HG03159 (cell line): ENCODE measurements around the gene CDADC1.
"Not testable (repeated sequence)": the region's sequence is repeated elsewhere in the genome, so short reads cannot be mapped to it uniquely, and the experiment has no call there.

Experiments
- ATAC-seq: cut with Tn5 transposase; IDR thresholded peaks from one replicate; pipeline ENCODE4 v1.9.1; 2021; ENCODE audit warnings: mild to moderate bottlenecking, moderate library complexity; ENCODE audit not compliant: unreplicated experiment

CDADC1 gene

DNA sequence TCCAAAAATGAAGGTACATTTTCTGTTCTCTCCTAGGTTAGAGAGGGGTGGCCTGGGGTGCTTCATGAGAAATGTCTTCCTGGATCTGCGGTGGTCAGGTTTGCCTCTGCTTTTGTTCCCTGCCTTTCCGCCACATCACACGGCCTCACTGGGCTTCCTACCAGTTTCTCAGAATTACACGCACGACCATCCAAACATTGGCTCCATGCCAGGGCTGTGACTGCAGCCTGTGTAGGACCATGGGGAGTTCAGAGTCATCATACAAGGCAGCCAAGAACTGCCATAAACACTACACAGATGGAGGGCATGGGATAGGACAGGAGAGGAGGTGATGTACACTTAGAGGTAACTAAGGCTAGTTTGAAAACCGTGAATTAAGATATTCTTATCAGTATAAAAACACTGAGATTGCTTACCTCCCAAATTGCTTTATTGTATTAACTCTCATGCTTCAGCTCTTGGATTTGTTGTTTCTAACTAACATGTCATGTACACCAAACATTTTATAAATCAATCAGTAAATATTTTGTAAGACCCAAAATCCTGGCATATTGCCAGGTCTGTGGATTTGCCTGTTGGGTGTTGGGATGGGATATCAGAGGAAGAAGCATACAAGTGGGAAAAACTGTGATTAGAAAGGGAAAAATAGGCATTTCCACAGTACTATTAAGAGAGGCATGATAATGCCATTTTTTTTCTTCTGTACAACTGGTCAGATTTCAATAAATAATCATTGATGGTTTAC is 45.2 kb downstream of the CDADC1 start:
- no peak for ATAC-seq

DNA sequence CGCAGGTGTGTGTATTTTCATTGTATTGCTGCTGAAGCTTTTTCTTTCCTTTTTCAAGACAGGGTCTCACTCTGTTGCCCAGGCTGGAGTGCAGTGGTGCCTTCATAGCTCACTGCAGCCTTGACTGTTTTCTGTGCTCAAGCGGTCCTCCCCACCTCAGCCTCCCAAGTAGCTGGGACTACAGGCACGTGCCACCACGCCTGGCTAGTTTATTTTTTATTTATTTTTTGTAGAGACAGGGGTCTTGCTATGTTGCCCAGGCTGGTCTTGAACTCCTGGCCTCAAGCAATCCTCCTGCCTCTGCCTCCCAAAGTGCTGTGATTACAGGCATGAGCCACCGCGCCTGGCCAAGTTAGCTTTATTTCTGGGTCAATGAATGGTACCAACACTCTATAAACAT is 47.0 kb downstream of the CDADC1 start:
- ATAC-seq = not testable (repeated sequence)

GRCh38 chr13:49295244-49295643 is 47.5 kb downstream of the CDADC1 start:
- ATAC-seq = no peak

DNA sequence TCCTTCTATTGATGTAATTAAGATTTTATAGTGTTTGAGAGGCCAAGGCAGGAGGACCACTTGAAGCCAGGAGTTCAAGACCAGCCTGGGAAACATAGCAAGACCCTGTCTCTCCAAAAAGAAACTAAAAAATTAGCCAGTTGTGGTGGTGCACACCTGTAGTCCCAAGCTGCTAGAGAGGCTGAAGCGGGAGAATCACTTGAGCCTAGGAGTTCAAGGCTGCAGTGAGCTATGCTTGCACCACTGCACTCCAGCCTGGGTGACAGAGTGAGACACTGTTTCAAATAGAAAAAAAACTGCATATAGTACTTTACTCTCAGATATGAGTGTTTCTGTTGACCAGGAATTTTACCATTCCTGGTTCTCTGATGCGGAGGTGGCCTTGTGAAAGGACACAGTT is 48.9 kb downstream of the CDADC1 start:
- no peak for ATAC-seq

GRCh38 chr13:49297338-49297737 is 49.6 kb downstream of the CDADC1 start:
- no peak for ATAC-seq

DNA sequence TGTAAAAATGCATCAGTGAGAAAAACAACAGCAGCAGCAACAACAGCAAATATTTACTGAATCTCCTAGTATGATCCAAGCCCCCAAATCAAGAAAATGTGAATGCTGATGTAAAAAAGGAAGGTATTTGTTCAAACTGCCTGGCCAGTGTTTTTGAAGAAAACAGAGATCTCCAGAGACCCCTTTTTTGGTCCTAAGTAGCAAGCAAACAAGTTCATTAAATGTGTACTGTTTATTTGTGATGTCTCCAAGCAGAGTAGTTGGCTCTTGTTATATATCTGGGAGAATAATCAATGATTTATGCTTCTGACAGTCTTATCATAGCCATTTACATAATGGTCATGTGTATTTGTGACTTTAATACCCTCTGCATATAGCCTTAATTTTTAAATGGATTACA is 50.7 kb downstream of the CDADC1 start:
- no peak for ATAC-seq

GRCh38 chr13:49298903-49299605 is 51.3 kb downstream of the CDADC1 start:
- ATAC-seq = no peak

GRCh38 chr13:49300276-49300675 is 52.6 kb downstream of the CDADC1 start:
- ATAC-seq = no peak

DNA sequence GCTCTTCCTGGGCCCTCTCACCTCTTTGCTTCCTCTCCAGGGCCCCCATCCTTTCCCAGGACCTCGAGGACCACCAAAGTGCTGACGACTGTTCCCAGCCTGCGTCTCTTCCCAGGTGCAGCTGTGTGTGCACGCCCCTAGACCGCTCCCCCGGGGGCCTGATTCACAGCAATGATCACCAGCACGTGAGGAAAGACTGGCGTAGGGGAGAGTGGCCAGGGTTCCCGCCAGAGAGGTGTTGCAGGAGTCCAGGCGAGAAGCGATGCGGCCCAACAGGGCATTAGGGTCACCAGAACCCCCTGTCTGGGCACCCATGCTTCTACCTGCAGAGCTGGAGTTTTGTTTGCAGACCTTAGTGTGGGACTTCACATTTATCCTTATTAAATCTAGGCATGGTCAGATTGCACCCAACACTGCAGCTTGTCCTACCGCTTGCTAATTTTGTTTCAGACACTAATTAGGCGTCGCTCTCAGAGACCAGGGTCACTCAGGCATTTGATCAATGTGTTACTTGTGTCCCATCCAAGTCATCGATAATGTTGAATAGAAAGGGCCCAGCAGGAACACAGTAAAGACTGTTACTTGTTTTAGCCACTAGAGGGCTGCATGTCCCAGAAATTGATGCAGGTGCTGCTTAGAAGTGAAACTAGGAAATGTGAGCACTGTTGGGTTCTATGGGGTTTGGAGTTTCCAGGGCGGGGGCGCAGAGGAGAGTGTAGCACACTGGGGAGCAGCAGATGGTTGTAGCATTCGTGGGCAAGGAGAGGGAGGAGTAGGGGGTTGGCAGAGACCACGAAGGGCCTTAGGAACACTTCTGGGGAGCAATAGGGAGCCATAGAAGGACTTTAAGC is 53.2 kb downstream of the CDADC1 start:
- ATAC-seq = no peak

DNA sequence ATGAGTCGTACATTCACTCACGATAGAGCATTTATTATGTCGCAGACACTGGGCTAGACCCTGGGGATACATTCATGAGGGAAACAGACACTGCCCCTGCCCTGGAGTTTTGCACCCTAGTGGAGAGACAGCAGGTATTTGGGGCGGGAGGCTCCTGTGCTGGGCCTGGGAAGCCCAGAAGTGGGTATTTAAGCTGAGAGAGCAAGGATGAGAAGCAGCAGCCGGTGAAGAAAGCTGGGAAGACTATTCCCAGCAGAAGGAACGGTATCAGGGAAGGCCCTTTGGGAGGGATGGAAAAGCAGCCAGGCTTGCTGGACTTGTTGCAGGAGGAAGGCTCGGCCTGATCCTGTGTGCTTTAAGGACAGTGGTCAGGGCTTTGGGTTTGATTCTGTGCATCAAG is 54.5 kb downstream of the CDADC1 start:
- no peak for ATAC-seq

DNA sequence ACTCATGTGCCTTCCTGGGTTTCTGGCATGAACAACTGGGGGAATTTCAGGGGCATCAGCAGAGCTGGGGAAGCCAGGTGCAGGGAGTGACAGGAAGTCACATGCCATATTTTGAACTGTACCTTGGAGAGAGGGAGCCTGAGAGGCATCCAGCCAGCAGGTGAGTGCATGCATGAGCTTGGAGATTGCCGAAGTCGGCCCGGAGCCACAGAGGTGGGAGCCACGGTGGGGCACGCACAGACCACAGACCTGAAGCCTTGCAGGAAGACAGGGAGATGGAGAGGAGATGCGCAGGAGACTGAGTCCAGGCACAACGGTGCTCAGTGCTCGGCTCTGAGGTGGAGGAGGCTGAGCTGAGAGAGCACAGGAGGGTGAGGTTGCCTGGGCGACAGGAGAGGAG is 55.1 kb downstream of the CDADC1 start:
- ATAC-seq = no peak

GRCh38 chr13:49303533-49304252 is 56.0 kb downstream of the CDADC1 start:
- no peak for ATAC-seq

- ATAC-seq = no peak
These were observed 56.6 kb downstream of the CDADC1 start for GRCh38 chr13:49304356-49304755.

GRCh38 chr13:49304763-49305700 is 57.3 kb downstream of the CDADC1 start:
- ATAC-seq = no peak

DNA sequence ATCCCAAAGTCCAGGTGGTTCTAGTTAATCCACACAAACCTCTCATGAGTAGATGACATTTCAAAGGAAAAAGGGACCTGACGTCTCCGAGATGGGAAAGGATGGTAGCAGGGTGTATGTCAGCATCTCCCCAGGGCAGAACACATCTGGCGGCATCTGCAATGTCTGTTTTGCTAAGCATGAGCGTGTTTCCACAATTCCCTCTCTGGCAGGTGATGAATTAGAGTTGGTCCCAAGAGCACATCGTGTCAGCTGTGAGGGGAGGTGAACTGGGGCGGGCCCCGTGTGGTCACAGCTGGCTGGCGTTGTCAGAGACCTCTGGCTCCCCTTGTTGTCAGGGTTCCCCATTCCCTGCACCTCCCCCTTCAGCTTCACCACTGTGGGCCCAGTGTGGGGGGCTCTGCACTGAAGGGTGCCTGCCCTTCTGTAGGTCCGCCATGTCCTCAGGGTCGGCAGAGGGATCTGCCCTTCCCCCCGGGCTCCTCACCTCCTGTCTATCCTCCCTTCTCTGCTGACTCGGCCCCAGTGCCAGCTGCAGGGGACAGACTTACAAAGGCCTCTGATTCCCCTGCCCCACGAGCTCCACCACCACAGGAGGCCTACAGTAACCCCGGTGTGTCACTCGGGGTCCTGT is 58.2 kb downstream of the CDADC1 start:
- ATAC-seq = no peak

GRCh38 chr13:49307365-49307764 is 59.6 kb downstream of the CDADC1 start:
- no peak for ATAC-seq

DNA sequence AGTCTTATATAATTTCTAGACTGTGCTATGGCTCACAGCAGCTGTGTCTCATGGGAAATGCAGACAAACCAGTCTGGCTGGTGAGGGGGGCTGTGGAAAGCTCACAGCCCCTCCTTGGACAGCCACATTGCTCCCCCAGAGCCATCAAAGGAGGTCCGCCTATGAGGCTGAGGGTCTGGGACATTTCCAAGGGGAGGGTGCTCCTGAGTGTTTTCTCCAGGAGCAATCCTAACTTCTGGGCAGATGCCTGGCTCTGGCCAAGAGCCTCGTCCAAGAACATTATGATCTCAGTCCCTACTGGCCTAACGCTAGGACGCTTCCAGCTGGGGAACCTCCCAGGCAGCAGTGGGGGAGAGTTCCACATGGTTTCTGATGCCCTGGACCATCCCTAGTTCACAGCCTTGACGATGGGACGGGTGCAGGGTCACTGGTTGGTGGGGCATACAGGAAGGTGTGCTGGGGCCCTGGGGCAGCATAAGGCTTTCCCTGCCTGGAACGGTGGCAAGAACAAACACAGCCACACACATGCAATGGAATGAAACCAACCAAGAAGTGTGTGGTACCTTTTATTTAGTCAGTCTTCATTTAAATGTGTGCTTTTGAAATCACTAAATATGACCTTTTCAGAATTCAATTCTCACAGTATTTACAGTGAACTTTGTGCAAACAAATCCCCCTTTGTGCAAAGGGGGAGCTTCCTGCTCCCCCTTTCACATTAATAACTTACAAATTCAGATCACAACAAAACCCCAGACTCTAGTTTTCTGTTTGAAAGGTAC is 60.6 kb downstream of the CDADC1 start:
- no peak for ATAC-seq

DNA sequence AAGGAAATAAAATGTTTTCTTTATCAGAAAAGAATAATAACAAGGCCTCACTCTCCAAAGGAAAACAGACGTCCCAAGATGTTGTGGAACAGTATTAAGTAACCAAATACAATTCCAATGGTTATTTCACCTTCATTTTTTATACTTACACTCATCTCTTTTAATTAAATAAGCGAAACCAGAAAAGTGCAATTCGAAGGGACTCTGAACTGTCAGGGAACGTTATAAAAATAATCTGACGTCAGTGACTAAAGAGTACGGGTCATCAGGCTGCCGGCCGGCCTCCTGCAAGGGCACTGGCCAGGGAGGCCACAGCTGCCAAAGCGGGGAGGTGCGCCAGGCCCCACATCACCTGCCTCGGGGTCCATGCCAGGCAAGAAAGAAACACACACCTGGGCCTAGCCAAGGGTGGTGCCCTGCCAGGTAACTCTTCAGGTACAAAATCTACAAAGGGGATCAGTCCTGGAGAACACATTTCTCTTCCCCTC is 61.2 kb downstream of the CDADC1 start:
- ATAC-seq = no peak
